H1 (cell line): ENCODE measurements around the gene MARVELD2. TPM values are rescaled to one million over a fixed set of nuclear protein-coding genes. Genes with fewer than 3 reads are reported as not detected.

Experiments used
- CTCF ChIA-PET: fragments of 300-600 bp; sonication (Branson Sonifier 250); formaldehyde crosslinking; loops from one replicate; lab custom pipeline; 2021; ENCODE audit not compliant: partially characterized antibody; lab: Charles Lee
- POLR2A ChIA-PET: fragments of 300-600 bp; sonication (Branson Sonifier 250); formaldehyde crosslinking; loops from one replicate; lab custom pipeline; 2021; ENCODE audit warnings: inconsistent platforms; ENCODE audit not compliant: partially characterized antibody; lab: Charles Lee
- DNase-seq, 2 experiments: peaks; one replicate each; pipeline versions ENCODE4 v3.0.0 to v3.0.0-alpha.2; 2010 to 2022; ENCODE audit warnings: low spot score in 2 of 2, low read depth in 1 of 2, mixed read lengths in 1 of 2
- FAIRE-seq: peaks from 2 replicates; lab custom pipeline; 2011; peaks lifted over from hg19 to GRCh38; lab: Jason Lieb, UNC
- H2AFZ ChIP-seq: 2 replicates; pipeline ENCODE4 v1.8.1; 2012; ENCODE audit warnings: low read length, inconsistent platforms
- H2AK5ac ChIP-seq: 2 replicates; pipeline ENCODE4 v1.6.1; 2013; ENCODE audit warnings: low read depth, low read length
- H2BK120ac ChIP-seq: replicated peaks from 2 replicates; pipeline ENCODE3; 2013; ENCODE audit warnings: low read depth, low read length, inconsistent platforms
- H2BK12ac ChIP-seq: 2 replicates; pipeline ENCODE4 v1.6.1; 2013; ENCODE audit warnings: low read depth, low read length
- H2BK15ac ChIP-seq: 2 replicates; pipeline ENCODE4 v1.6.1; 2013; ENCODE audit warnings: low read length
- H2BK20ac ChIP-seq: 2 replicates; pipeline ENCODE4 v1.6.1; 2013; ENCODE audit warnings: low read length
- H2BK5ac ChIP-seq: 2 replicates; pipeline ENCODE4 v1.6.1; 2013; ENCODE audit warnings: low read depth, low read length
- H3K14ac ChIP-seq: 2 replicates; pipeline ENCODE4 v1.6.1; 2013; ENCODE audit warnings: inconsistent platforms; ENCODE audit not compliant: insufficient read length
- H3K18ac ChIP-seq: 2 replicates; pipeline ENCODE4 v1.6.1; 2013; ENCODE audit warnings: low read length; ENCODE audit errors: extremely low read depth
- H3K23ac ChIP-seq: 2 replicates; pipeline ENCODE4 v1.6.1; 2013; ENCODE audit warnings: inconsistent platforms; ENCODE audit not compliant: insufficient read length
- H3K23me2 ChIP-seq: 2 replicates; pipeline ENCODE4 v1.6.1; 2013; ENCODE audit warnings: low read depth, low read length
- H3K27ac ChIP-seq: 2 replicates; pipeline ENCODE4 v1.6.1; 2011; ENCODE audit warnings: low read depth, low read length, inconsistent platforms
- H3K27me3 ChIP-seq, 4 experiments: replicated peaks in 1 of 4; 1 replicate in 1 of 4; 2 replicates in 3 of 4; pipeline versions ENCODE4 v1.6.1 to v1.8.1; 2011 to 2013; ENCODE audit warnings: low read length in 3 of 4, mild to moderate bottlenecking in 3 of 4, inconsistent platforms in 2 of 4, mixed read lengths in 2 of 4, moderate library complexity in 1 of 4; ENCODE audit not compliant: control insufficient read depth in 3 of 4, insufficient read depth in 3 of 4; ENCODE audit errors: extremely low read depth in 1 of 4
- H3K36me3 ChIP-seq, 4 experiments: 2 replicates each; pipeline versions ENCODE4 v1.6.1 to v1.8.1; 2011 to 2013; ENCODE audit warnings: mild to moderate bottlenecking in 4 of 4, low read length in 3 of 4, moderate library complexity in 2 of 4, control low read depth in 1 of 4, inconsistent platforms in 1 of 4; ENCODE audit not compliant: insufficient read depth in 4 of 4, control insufficient read depth in 2 of 4
- H3K4ac ChIP-seq: replicated peaks from 2 replicates; pipeline ENCODE3; 2013; ENCODE audit warnings: low read length, low read depth, mixed read lengths, inconsistent platforms; ENCODE audit not compliant: insufficient read length
- H3K4me1 ChIP-seq, 4 experiments: replicated peaks in 1 of 4; 1 replicate in 1 of 4; 2 replicates in 3 of 4; pipeline versions ENCODE4 v1.6.1 to v1.8.1; 2011 to 2013; ENCODE audit warnings: low read length in 3 of 4, inconsistent platforms in 2 of 4, mixed read lengths in 1 of 4; ENCODE audit not compliant: insufficient read depth in 4 of 4, control insufficient read depth in 3 of 4
- H3K4me2 ChIP-seq, 2 experiments: 2 replicates each; pipeline versions ENCODE4 v1.6.1 to v1.8.1; 2011 to 2013; ENCODE audit warnings: low read depth in 2 of 2, low read length in 2 of 2, control low read depth in 1 of 2, inconsistent platforms in 1 of 2, mild to moderate bottlenecking in 1 of 2; ENCODE audit not compliant: insufficient read depth in 1 of 2
- H3K4me3 ChIP-seq, 4 experiments: fragments of 200-600, 300-600 bp in 1 of 4; sonication (generic), shearing (Covaris generic), sonication (Bioruptor Twin) in 1 of 4; 2 replicates each; pipeline versions ENCODE4 v1.5.1 to v1.8.1; 2011 to 2016; ENCODE audit warnings: low read length in 4 of 4, low read depth in 3 of 4, control low read depth in 2 of 4, inconsistent platforms in 2 of 4, mild to moderate bottlenecking in 2 of 4, mixed read lengths in 1 of 4, moderate library complexity in 1 of 4; ENCODE audit not compliant: insufficient read depth in 2 of 4; ENCODE audit errors: extremely low read depth in 1 of 4
- H3K56ac ChIP-seq: replicated peaks from 2 replicates; pipeline ENCODE3; 2013; ENCODE audit warnings: low read depth, mild to moderate bottlenecking, mixed read lengths, low read length, inconsistent platforms; ENCODE audit not compliant: insufficient read length
- H3K79me1 ChIP-seq: 2 replicates; pipeline ENCODE4 v1.6.1; 2013; ENCODE audit warnings: low read depth, low read length, control low read depth
- H3K79me2 ChIP-seq, 2 experiments: 2 replicates each; pipeline versions ENCODE4 v1.6.1 to v1.8.1; 2012 to 2013; ENCODE audit warnings: low read length in 2 of 2, mild to moderate bottlenecking in 2 of 2, inconsistent platforms in 1 of 2; ENCODE audit not compliant: insufficient read depth in 2 of 2, control insufficient read depth in 1 of 2
- H3K9ac ChIP-seq, 4 experiments: replicated peaks in 1 of 4; 1 replicate in 1 of 4; 2 replicates in 3 of 4; pipeline versions ENCODE4 v1.6.1 to v1.8.1; 2011 to 2013; ENCODE audit warnings: low read depth in 3 of 4, low read length in 3 of 4, control low read depth in 2 of 4, mild to moderate bottlenecking in 2 of 4, moderate library complexity in 2 of 4, inconsistent platforms in 1 of 4; ENCODE audit errors: extremely low read depth in 1 of 4
- H3K9me3 ChIP-seq, 2 experiments: 2 replicates each; pipeline versions ENCODE4 v1.6.1 to v1.8.1; 2012 to 2013; ENCODE audit warnings: mild to moderate bottlenecking in 2 of 2, moderate library complexity in 2 of 2, control low read depth in 1 of 2, inconsistent platforms in 1 of 2, low read depth in 1 of 2, low read length in 1 of 2, mixed read lengths in 1 of 2; ENCODE audit not compliant: insufficient read depth in 2 of 2
- H4K20me1 ChIP-seq, 2 experiments: replicated peaks in 1 of 2; 2 replicates each; pipeline versions ENCODE3 to v1.8.1; 2011 to 2013; ENCODE audit warnings: inconsistent platforms in 2 of 2, low read length in 2 of 2, mild to moderate bottlenecking in 1 of 2; ENCODE audit not compliant: insufficient read depth in 2 of 2, control insufficient read depth in 1 of 2
- H4K5ac ChIP-seq: 2 replicates; pipeline ENCODE4 v1.6.1; 2013; ENCODE audit warnings: low read length, low read depth, mixed read lengths, inconsistent platforms; ENCODE audit not compliant: insufficient read length
- H4K8ac ChIP-seq: 2 replicates; pipeline ENCODE4 v1.8.0; 2013; ENCODE audit warnings: mild to moderate bottlenecking, moderate library complexity, low read length, inconsistent platforms; ENCODE audit not compliant: insufficient read depth; ENCODE audit errors: extremely low read depth
- H4K91ac ChIP-seq: replicated peaks from 2 replicates; pipeline ENCODE3; 2013; ENCODE audit warnings: low read length, mixed read lengths, inconsistent platforms; ENCODE audit not compliant: insufficient read length
- CREB1 ChIP-seq: IDR thresholded peaks from 2 replicates; pipeline ENCODE4 v1.6.1; 2012; ENCODE audit warnings: inconsistent platforms
- EZH2 ChIP-seq: fragments of 200-600 bp; sonication (generic); IDR thresholded peaks from 2 replicates; pipeline ENCODE4 v1.7.1; 2012; ENCODE audit warnings: low read depth, mild to moderate bottlenecking, moderate library complexity, low read length, inconsistent platforms; ENCODE audit not compliant: severe bottlenecking
- KDM4A ChIP-seq: IDR thresholded peaks from one replicate; pipeline ENCODE4 v1.7.1; 2012; ENCODE audit warnings: low read depth, mild to moderate bottlenecking, moderate library complexity, low read length, inconsistent platforms; ENCODE audit not compliant: severe bottlenecking
- RFX5 ChIP-seq: IDR thresholded peaks from 2 replicates; pipeline ENCODE4 v1.6.1; 2011; ENCODE audit warnings: low read depth, low read length, improper control_type of control experiment, borderline replicate concordance
- RXRA ChIP-seq: IDR thresholded peaks from 2 replicates; pipeline ENCODE4 v1.6.1; 2011; ENCODE audit warnings: low read depth, mild to moderate bottlenecking, low read length, moderate library complexity; ENCODE audit not compliant: insufficient read depth
- SP4 ChIP-seq: IDR thresholded peaks from 2 replicates; pipeline ENCODE4 v1.6.1; 2012; ENCODE audit warnings: low read length, inconsistent platforms
- SRF ChIP-seq: IDR thresholded peaks from 2 replicates; pipeline ENCODE4 v1.6.1; 2011; ENCODE audit warnings: mild to moderate bottlenecking, low read depth, low read length, moderate library complexity
- TBP ChIP-seq: IDR thresholded peaks from 2 replicates; pipeline ENCODE4 v1.6.1; 2011; ENCODE audit warnings: low read depth, low read length, improper control_type of control experiment
- TEAD4 ChIP-seq: IDR thresholded peaks from 2 replicates; pipeline ENCODE4 v1.6.1; 2012; ENCODE audit warnings: low read depth, low read length, inconsistent platforms, mixed read lengths
- YY1 ChIP-seq: IDR thresholded peaks from 2 replicates; pipeline ENCODE4 v1.6.1; 2011; ENCODE audit warnings: low read depth, mild to moderate bottlenecking, low read length
- ZNF274 ChIP-seq: IDR thresholded peaks from 2 replicates; pipeline ENCODE4 v1.7.0; 2012; ENCODE audit warnings: low read length, borderline replicate concordance; ENCODE audit errors: extremely low read depth
- WGBS, 2 experiments: shearing (Covaris generic) in 1 of 2; methylation state at CpG; one replicate each; pipeline versions ENCODE4 v1.1.6 to v1.1.7; 2013 to 2015; ENCODE audit warnings: low lambda C conversion rate in 2 of 2, mixed read lengths in 2 of 2, inconsistent platforms in 1 of 2, low coverage in 1 of 2, missing lambda C conversion rate in 1 of 2; ENCODE audit not compliant: insufficient replicate concordance in 2 of 2, insufficient coverage in 1 of 2, insufficient read length in 1 of 2; ENCODE audit errors: extremely low coverage in 1 of 2, missing lambda C conversion rate in 1 of 2; 5-methylcytosine and 5-hydroxymethylcytosine counted together
- polyA plus RNA-seq, 7 experiments: library from polyadenylated mRNA; depleted of rRNA in 3 of 7; stranded (reverse) in 5 of 7; unstranded in 2 of 7; fragments of >200 nt in 5 of 7; fragments of 200-250 nt in 2 of 7; gene quantifications; 1 replicate in 5 of 7; 2 replicates in 1 of 7; 4 replicates in 1 of 7; pipeline versions ENCODE4 v1.2.1 to v1.2.3, GENCODE V29; 2011 to 2013; ENCODE audit warnings: missing spikeins in 2 of 7, mixed read lengths in 2 of 7
- total RNA-seq: library from RNA; stranded (reverse); fragmentation: NEBNext Ultra II Directional; extraction: Animal tissue kit (Norgen Biotek cat#: 25700); gene quantifications from 2 replicates; pipeline ENCODE4 v1.2.1, GENCODE V29; 2021
- TF ChIP-seq, protein P1 (sequence below): IDR thresholded peaks from 2 replicates; pipeline ENCODE4 v1.6.1; 2012; ENCODE audit warnings: low read length, inconsistent platforms

Gene MARVELD2
- total and polyA plus RNA-seq, 2 of the 8 experiments (the other 6 are each of a cell fraction or from before 2014, with no cell fraction given): 18.7 to 31.0 TPM

DNA sequence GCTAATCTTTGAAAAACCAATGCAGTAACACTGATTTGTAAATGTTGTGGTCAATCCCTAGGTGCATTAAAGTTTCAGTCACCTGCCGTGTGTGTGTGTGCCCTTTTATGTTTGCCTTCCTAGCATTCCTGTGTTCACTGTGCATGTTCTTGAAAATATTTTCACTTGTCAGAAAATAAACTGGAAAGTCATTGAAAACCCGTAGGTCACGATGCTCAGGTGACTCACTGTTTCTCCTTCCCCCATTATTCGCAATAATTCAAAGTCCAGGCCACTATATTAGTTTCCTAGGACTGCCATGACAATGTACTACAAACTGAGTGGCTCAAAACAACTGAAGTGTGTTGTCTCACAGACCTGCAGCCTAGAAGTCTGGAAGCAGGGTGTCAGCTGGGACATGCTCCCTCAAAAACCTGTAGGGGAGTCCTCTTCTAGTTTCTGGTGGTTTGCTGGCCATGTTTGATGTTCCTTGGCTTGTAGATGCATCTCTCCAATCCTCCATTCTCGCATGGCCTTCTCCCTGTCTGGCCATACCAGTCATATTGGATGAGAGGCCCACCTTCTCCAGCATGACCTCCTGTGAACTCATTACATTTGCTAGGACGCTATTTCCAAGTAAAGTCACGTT is 29.3 kb downstream of the MARVELD2 start:
- 89% methylated on average over 7 of the region's 7 CpGs; no CpG with 5 or more reads in 1 of the 2 experiments for WGBS, 2 experiments
- Histone ChIP-seq H2AFZ (no peak overlapping the region), H3K4me2 (no peak overlapping the region), H2AK5ac (no peak overlapping the region), H3K23me2 (no peaks in the 10 kb centered on the region), H2BK12ac (no peak overlapping the region), H3K79me1 (no peaks in the 10 kb centered on the region), H2BK15ac (no peak overlapping the region), H3K14ac (no peak overlapping the region), H3K79me2 (no peaks in the 10 kb centered on the region), H4K91ac (no peak overlapping the region), H4K20me1 (no peaks in the 10 kb centered on the region), H3K23ac (no peak overlapping the region), H3K56ac (no peak overlapping the region), H2BK120ac (no peak overlapping the region), H3K27ac (no peak overlapping the region), H3K4ac (no peak overlapping the region), H3K27me3 (no peaks in the 10 kb centered on the region), H3K4me1 (no peaks in the 10 kb centered on the region), H3K9me3 (no peaks in the 10 kb centered on the region), H3K4me3 (no peak overlapping the region), H4K8ac (no peak overlapping the region), H3K9ac (no peak overlapping the region), H4K5ac (no peak overlapping the region), H3K18ac (no peak overlapping the region), H2BK5ac (no peak overlapping the region), H3K36me3 (peaks cover 0 to 12% (median 0%) of the 10 kb centered on the region in 4 experiments; a peak in 3 of 8 replicates), H2BK20ac (no peak overlapping the region)
- CTCF ChIA-PET: interaction anchor here (0.6 kb wide), 1 partner anchor 19 kb away, joined by 3 read pairs; no protein-coding TSS in a partner anchor
- DNase-seq (peak in 1 of 2 experiments; percentile 23), FAIRE-seq (no peak)
- POLR2A ChIA-PET: interaction anchor here (1.0 to 1.4 kb wide), 3 partner anchors 11 to 29 kb away, joined by 3 read pairs; no protein-coding TSS in a partner anchor
- TF ChIP-seq RXRA (no peak), SP4 (no peak), YY1 (no peak), CREB1 (no peak), RFX5 (no peak), SRF (no peak), KDM4A (no peak), EZH2 (no peak), TBP (no peak), TEAD4 (no peak), ZNF274 (no peak)
- TF ChIP-seq, protein P1, sequence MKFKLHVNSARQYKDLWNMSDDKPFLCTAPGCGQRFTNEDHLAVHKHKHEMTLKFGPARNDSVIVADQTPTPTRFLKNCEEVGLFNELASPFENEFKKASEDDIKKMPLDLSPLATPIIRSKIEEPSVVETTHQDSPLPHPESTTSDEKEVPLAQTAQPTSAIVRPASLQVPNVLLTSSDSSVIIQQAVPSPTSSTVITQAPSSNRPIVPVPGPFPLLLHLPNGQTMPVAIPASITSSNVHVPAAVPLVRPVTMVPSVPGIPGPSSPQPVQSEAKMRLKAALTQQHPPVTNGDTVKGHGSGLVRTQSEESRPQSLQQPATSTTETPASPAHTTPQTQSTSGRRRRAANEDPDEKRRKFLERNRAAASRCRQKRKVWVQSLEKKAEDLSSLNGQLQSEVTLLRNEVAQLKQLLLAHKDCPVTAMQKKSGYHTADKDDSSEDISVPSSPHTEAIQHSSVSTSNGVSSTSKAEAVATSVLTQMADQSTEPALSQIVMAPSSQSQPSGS: no peak
